HepG2 (cell line): Measurements from ENCODE around the gene PRKRIP1. TPM values are rescaled to one million over a fixed set of nuclear protein-coding genes. Genes with fewer than 3 reads are reported as not detected.

Source experiments
- ATAC-seq: fragments of 200-7000 bp; cut with Tn5 transposase; 3 replicates; pipeline ENCODE4 v1.9.1; 2020; ENCODE audit warnings: mild to moderate bottlenecking, moderate library complexity
- BruUV-seq: library from RNA; stranded (reverse); fragments of 400-500 nt; replicated peaks from 2 replicates; lab custom pipeline; 2021; lab: Mats Ljungman, UMichigan
- CTCF ChIA-PET: fragments of 300-600 bp; formaldehyde crosslinking; extraction: SDS; loops from one replicate; lab custom pipeline; 2021; ENCODE audit warnings: low total read pairs, inconsistent platforms, low intra/inter-chr PET ratio; lab: Yijun Ruan, JAX
- POLR2A ChIA-PET: fragments of 350-600 bp; sonication (Branson Sonifier 250); formaldehyde crosslinking; loops from one replicate; lab custom pipeline; 2020; ENCODE audit warnings: antibody characterized with exemption, inconsistent platforms; lab: Yijun Ruan, JAX
- DNase-seq: peaks from one replicate; pipeline ENCODE4 v3.0.0-alpha.2; 2015; ENCODE audit warnings: low spot score
- FAIRE-seq: peaks from 3 replicates; lab custom pipeline; 2011; peaks lifted over from hg19 to GRCh38; lab: Jason Lieb, UNC
- H2AFZ ChIP-seq: one replicate; pipeline ENCODE4 v1.6.1; 2011; ENCODE audit warnings: low read length, inconsistent platforms
- H3K27ac ChIP-seq: fragments of 300-600 bp; 3 replicates; pipeline ENCODE4 v1.8.0; 2011; ENCODE audit warnings: mixed run types, mild to moderate bottlenecking, mixed read lengths, low read length, inconsistent platforms; ENCODE audit not compliant: insufficient read depth; ENCODE audit errors: extremely low read length
- H3K27me3 ChIP-seq, 2 experiments: fragments of 200-600 bp in 1 of 2; 2 replicates in 1 of 2; 3 replicates in 1 of 2; pipeline versions ENCODE4 v1.6.0 to v1.8.0; 2011; ENCODE audit warnings: low read length in 2 of 2, mild to moderate bottlenecking in 2 of 2, moderate library complexity in 2 of 2, inconsistent platforms in 1 of 2; ENCODE audit not compliant: insufficient read depth in 2 of 2, control insufficient read depth in 1 of 2
- H3K36me3 ChIP-seq, 2 experiments: fragments of 200-600 bp in 1 of 2; replicated peaks in 1 of 2; 2 replicates in 1 of 2; 3 replicates in 1 of 2; pipeline versions ENCODE4 v1.5.1 to v1.8.0; 2011; ENCODE audit warnings: low read length in 2 of 2, inconsistent platforms in 1 of 2; ENCODE audit not compliant: insufficient read depth in 2 of 2, control insufficient read depth in 1 of 2
- H3K4me1 ChIP-seq: 2 replicates; pipeline ENCODE4 v1.5.1; 2012; ENCODE audit warnings: low read length, inconsistent platforms; ENCODE audit not compliant: insufficient read depth
- H3K4me2 ChIP-seq: 2 replicates; pipeline ENCODE4 v1.6.0; 2011; ENCODE audit warnings: low read depth, low read length, inconsistent platforms
- H3K4me3 ChIP-seq, 3 experiments: fragments of 200-600 bp in 1 of 3; sonication (generic), shearing (Covaris generic) in 1 of 3; replicated peaks in 1 of 3; 2 replicates each; pipeline ENCODE4 v1.5.1; 2011 to 2016; ENCODE audit warnings: low read length in 3 of 3, inconsistent platforms in 2 of 3, low read depth in 2 of 3, mild to moderate bottlenecking in 2 of 3, control low read depth in 1 of 3, mixed read lengths in 1 of 3; ENCODE audit not compliant: insufficient read depth in 1 of 3
- H3K79me2 ChIP-seq: one replicate; pipeline ENCODE4 v1.6.1; 2011; ENCODE audit warnings: low read length, inconsistent platforms; ENCODE audit not compliant: insufficient read depth
- H3K9ac ChIP-seq: 2 replicates; pipeline ENCODE4 v1.6.0; 2011; ENCODE audit warnings: mild to moderate bottlenecking, low read depth, low read length, inconsistent platforms; ENCODE audit not compliant: insufficient read depth
- H3K9me3 ChIP-seq: 2 replicates; pipeline ENCODE4 v1.5.1; 2012; ENCODE audit warnings: mild to moderate bottlenecking, low read length
- H4K20me1 ChIP-seq: 2 replicates; pipeline ENCODE4 v1.6.0; 2011; ENCODE audit warnings: inconsistent platforms, mild to moderate bottlenecking, low read length, moderate library complexity; ENCODE audit not compliant: insufficient read depth
- ETV5 ChIP-seq: IDR thresholded peaks from 2 replicates; pipeline ENCODE4 v1.6.1; 2018; ENCODE audit warnings: missing biosample characterization, missing genetic modification reagents, inconsistent platforms, borderline replicate concordance
- JUNB ChIP-seq: sonication (generic); formaldehyde crosslinking; IDR thresholded peaks from 2 replicates; pipeline ENCODE4 v1.8.0; 2022; ENCODE audit warnings: missing genetic modification reagents, mild to moderate bottlenecking, borderline replicate concordance
- KLF11 ChIP-seq: IDR thresholded peaks from 2 replicates; pipeline ENCODE4 v1.6.1; 2016; ENCODE audit warnings: missing compliant biosample characterization
- KMT2A ChIP-seq: sonication (generic); formaldehyde crosslinking; IDR thresholded peaks from 2 replicates; pipeline ENCODE4 v1.4.0; 2020; ENCODE audit warnings: missing genetic modification reagents
- NFKB2 ChIP-seq: sonication (generic); formaldehyde crosslinking; IDR thresholded peaks from 2 replicates; pipeline ENCODE4 v1.4.0; 2020; ENCODE audit warnings: missing genetic modification reagents, borderline replicate concordance
- NR1H2 ChIP-seq: sonication (generic); formaldehyde crosslinking; IDR thresholded peaks from 2 replicates; pipeline ENCODE4 v1.8.1; 2022; ENCODE audit warnings: low read depth, missing genetic modification reagents, borderline replicate concordance
- RXRA ChIP-seq: sonication (generic); formaldehyde crosslinking; IDR thresholded peaks from 2 replicates; pipeline ENCODE4 v1.5.1; 2020; ENCODE audit warnings: missing genetic modification reagents
- ZBTB7B ChIP-seq: sonication (generic); formaldehyde crosslinking; IDR thresholded peaks from 2 replicates; pipeline ENCODE4 v1.4.0; 2020; ENCODE audit warnings: missing genetic modification reagents
- ZC3H13 ChIP-seq: sonication (generic); formaldehyde crosslinking; IDR thresholded peaks from 2 replicates; pipeline ENCODE4 v1.8.1; 2023; ENCODE audit warnings: mild to moderate bottlenecking, missing genetic modification reagents, moderate library complexity
- ZNF256 ChIP-seq: sonication (generic); formaldehyde crosslinking; conservative IDR thresholded peaks from 2 replicates; pipeline ENCODE4 v1.4.0; 2020; ENCODE audit warnings: missing genetic modification reagents
- ZNF296 ChIP-seq: sonication (generic); formaldehyde crosslinking; conservative IDR thresholded peaks from 2 replicates; pipeline ENCODE4 v1.5.0; 2020; ENCODE audit warnings: mild to moderate bottlenecking, missing genetic modification reagents
- ZNF768 ChIP-seq: sonication (generic); formaldehyde crosslinking; IDR thresholded peaks from 2 replicates; pipeline ENCODE4 v1.4.0; 2020; ENCODE audit warnings: missing genetic modification reagents
- WGBS: methylation state at CpG from one replicate; pipeline ENCODE4 v1.1.6; 2017; ENCODE audit warnings: low lambda C conversion rate; 5-methylcytosine and 5-hydroxymethylcytosine counted together
- in situ Hi-C: cut with HindIII; loops from 2 replicates; pipeline ENCODE4 v1.10.0; 2017; ENCODE audit warnings: low pct_unique_long_range_greater_than_20kb; ENCODE audit not compliant: extremely low pct_ligation_motif_present
- intact Hi-C: fragments of 100-400 bp; cut with micrococcal nuclease; formaldehyde crosslinking; loops from one replicate; pipeline ENCODE4 v1.10.0; 2022; ENCODE audit not compliant: unreplicated experiment
- polyA plus RNA-seq, 8 experiments: library from polyadenylated mRNA; depleted of rRNA in 3 of 8; stranded (reverse) in 7 of 8; unstranded in 1 of 8; fragments of >200 nt; fragmentation: Illumina TruSeq in 4 of 8; extraction: Trizol in 4 of 8; gene quantifications; 2 replicates each; pipeline versions ENCODE4 v1.2.1 to v1.2.3, GENCODE V29; 2011 to 2016; ENCODE audit warnings: low read depth in 4 of 8, missing spikeins in 1 of 8, mixed read lengths in 1 of 8; ENCODE audit not compliant: insufficient read depth in 1 of 8
- total RNA-seq, 5 experiments: library from RNA; depleted of rRNA; stranded (reverse); fragments of >200 nt; fragmentation: Illumina TruSeq; extraction: Trizol; gene quantifications; 2 replicates each; pipeline ENCODE4 v1.2.3, GENCODE V29; 2016; ENCODE audit warnings: low read depth in 1 of 5
- TF ChIP-seq, protein P1 (sequence below): sonication (generic); formaldehyde crosslinking; IDR thresholded peaks from 2 replicates; pipeline ENCODE4 v1.5.0; 2020; ENCODE audit warnings: missing genetic modification reagents
- TF ChIP-seq, protein P2 (sequence below): sonication (generic); formaldehyde crosslinking; IDR thresholded peaks from 2 replicates; pipeline ENCODE4 v1.4.0; 2020; ENCODE audit warnings: mild to moderate bottlenecking, missing genetic modification reagents
- TF ChIP-seq, protein P3 (sequence below): sonication (generic); formaldehyde crosslinking; IDR thresholded peaks from 2 replicates; pipeline ENCODE4 v1.5.0; 2020; ENCODE audit warnings: mild to moderate bottlenecking, missing genetic modification reagents
- TF ChIP-seq, protein P4 (sequence below): IDR thresholded peaks from 2 replicates; pipeline ENCODE4 v1.6.1; 2016; ENCODE audit warnings: low read depth, borderline replicate concordance

The PRKRIP1 gene
- total and polyA plus RNA-seq, 2 of the 13 experiments (the other 11 are each of a cell fraction or from before 2014, with no cell fraction given) = 13.2 to 16.8 TPM

DNA sequence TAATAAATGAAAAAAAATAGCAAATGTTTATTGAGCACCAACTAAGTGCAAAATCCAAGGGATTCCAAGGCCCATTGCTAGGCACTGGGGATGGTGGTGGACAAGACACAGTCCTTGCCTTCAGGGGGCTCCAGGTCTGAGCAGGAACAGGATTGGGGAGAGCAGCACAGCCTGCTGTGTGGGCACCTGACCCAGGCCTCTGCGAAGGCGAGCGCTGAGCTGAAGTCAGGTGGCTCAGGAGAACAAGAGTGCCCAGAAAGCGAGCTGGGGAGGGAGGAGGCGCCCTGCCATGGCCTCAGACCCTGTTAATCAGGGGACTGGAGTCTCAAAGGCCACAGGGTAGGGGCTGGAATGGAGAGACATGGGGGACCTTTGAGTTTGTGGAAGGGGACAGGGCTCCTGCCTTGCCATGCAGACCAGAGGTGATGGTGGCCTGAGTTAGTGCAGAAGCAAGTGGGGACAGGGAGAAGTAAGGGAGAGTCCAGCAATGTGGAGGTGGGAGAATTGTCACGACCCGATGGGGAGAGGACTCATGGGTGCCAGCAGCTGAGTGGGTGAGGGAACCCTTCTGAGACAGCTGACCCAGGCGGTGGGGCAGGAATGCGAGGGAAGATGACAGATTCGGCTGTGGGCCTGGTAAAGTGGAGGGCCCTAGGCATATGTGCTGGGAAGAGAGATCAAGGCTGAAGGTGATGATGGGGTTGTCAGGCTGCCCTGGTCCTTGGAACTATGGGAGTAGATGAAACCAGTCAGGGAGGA lies 33.2 kb downstream of the PRKRIP1 start (continued):
- TF ChIP-seq, protein P1, sequence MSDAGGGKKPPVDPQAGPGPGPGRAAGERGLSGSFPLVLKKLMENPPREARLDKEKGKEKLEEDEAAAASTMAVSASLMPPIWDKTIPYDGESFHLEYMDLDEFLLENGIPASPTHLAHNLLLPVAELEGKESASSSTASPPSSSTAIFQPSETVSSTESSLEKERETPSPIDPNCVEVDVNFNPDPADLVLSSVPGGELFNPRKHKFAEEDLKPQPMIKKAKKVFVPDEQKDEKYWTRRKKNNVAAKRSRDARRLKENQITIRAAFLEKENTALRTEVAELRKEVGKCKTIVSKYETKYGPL (CRISPR knock-in tag) = no peak
- TF ChIP-seq KMT2A (CRISPR knock-in tag) (no peak), KLF11 (CRISPR knock-in tag) (no peak), ZBTB7B (CRISPR knock-in tag) (no peak), ZNF256 (CRISPR knock-in tag) (no peak), NFKB2 (CRISPR knock-in tag) (no peak), ZC3H13 (0 out of 2 replicates have a peak, but pooled peaks have one; percentile 59)
- TF ChIP-seq, protein P2, sequence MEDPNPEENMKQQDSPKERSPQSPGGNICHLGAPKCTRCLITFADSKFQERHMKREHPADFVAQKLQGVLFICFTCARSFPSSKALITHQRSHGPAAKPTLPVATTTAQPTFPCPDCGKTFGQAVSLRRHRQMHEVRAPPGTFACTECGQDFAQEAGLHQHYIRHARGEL (CRISPR knock-in tag) = no peak

DNA sequence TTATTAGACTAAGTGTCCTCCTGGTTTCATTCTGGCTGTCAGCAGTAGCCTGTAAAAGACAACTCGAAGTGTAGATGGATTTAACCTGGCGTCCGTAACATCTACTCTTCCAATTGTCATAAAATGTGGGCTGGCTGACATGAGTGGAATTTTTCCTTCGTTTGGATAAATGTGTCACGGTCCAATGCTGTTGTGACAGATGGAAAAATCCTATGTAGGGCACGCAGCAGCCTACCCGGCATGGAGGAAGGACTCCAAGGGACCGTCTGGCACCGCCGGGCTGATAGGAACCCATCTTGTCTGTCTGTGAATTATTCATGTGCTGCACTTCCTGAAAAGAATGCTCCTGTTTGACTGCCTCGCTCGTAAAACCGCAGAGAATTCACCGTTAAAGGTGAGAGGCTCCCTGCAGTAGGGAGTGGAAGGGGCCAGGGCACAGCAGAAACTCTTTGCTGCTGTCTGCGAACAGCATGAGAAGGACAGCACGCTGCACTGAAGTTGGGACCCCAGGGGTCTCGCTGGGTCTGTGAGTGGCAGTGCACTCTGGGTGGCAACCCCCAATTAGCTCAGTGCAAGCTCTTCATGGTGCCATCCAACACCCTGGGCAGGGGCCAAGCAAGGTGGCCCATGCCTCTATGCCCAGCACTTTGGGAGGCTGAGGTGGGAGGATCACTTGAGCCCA lies 35.6 kb downstream of the PRKRIP1 start:
- peak overlapping the region; percentile 82 for H3K4me2 ChIP-seq
- FAIRE-seq = no peak
- 0 out of 2 replicates have a peak, but pooled peaks have one; percentile 24 for TF ChIP-seq ZBTB7B (CRISPR knock-in tag)
- no peak for TF ChIP-seq NR1H2 (CRISPR knock-in tag)
- no peak for TF ChIP-seq JUNB
- no peak for TF ChIP-seq RXRA (CRISPR knock-in tag)
- TF ChIP-seq, protein P3, sequence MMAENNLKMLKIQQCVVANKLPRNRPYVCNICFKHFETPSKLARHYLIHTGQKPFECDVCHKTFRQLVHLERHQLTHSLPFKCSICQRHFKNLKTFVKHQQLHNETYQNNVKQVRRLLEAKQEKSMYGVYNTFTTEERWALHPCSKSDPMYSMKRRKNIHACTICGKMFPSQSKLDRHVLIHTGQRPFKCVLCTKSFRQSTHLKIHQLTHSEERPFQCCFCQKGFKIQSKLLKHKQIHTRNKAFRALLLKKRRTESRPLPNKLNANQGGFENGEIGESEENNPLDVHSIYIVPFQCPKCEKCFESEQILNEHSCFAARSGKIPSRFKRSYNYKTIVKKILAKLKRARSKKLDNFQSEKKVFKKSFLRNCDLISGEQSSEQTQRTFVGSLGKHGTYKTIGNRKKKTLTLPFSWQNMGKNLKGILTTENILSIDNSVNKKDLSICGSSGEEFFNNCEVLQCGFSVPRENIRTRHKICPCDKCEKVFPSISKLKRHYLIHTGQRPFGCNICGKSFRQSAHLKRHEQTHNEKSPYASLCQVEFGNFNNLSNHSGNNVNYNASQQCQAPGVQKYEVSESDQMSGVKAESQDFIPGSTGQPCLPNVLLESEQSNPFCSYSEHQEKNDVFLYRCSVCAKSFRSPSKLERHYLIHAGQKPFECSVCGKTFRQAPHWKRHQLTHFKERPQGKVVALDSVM (CRISPR knock-in tag) = peak; percentile 66; the same call in 1 of the 2 replicates
- TF ChIP-seq ZNF768 (CRISPR knock-in tag) = peak; percentile 30; the same call in 1 of the 2 replicates
- no peak for TF ChIP-seq ZNF296
- TF ChIP-seq, protein P4, sequence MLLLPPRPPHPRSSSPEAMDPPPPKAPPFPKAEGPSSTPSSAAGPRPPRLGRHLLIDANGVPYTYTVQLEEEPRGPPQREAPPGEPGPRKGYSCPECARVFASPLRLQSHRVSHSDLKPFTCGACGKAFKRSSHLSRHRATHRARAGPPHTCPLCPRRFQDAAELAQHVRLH (CRISPR knock-in tag) = no peak
- TF ChIP-seq ETV5 (CRISPR knock-in tag) = peak; percentile 9; the same call in 1 of the 2 replicates

More for the DNA sequence above, 35.6 kb downstream of the PRKRIP1 start:
- intact Hi-C loops (no loop called here), in situ Hi-C loops (no loop called here)
- peak overlapping the region in 1 of 3 experiments; percentile 46; a peak in 1 of 6 replicates for H3K4me3 ChIP-seq
- H3K27ac ChIP-seq = no peak overlapping the region
- POLR2A ChIA-PET = no interaction called here
- CTCF ChIA-PET = no interaction called here
- no peaks in the 10 kb centered on the region for H3K27me3 ChIP-seq
- DNase-seq = peak; percentile 29
- no peaks in the 10 kb centered on the region for H3K79me2 ChIP-seq
- H4K20me1 ChIP-seq = no peaks in the 10 kb centered on the region
- H2AFZ ChIP-seq = no peak overlapping the region
- WGBS = 7% methylated on average over 8 of the region's 17 CpGs
- no TSS peak for BruUV-seq
- peaks cover 35% of the 10 kb centered on the region for H3K4me1 ChIP-seq
- no peaks in the 10 kb centered on the region for H3K9me3 ChIP-seq
- ATAC-seq = peak; percentile 39
- H3K36me3 ChIP-seq = peaks cover 0 to 5% of the 10 kb centered on the region in 2 experiments; a peak in 2 of 5 replicates
- H3K9ac ChIP-seq = no peak overlapping the region
